Activated naive CD4-positive, alpha-beta T cell treated with anti-CD3 and anti-CD28 coated beads for 36 hours (primary cell): ENCODE measurements around the gene SPON1. TPM values are rescaled to one million over a fixed set of nuclear protein-coding genes. Genes with fewer than 3 reads are reported as not detected.

Experiments
- CTCF ChIA-PET: fragments of 350-600 bp; sonication (Branson Sonifier 250); formaldehyde crosslinking; loops from one replicate; lab custom pipeline; 2021; ENCODE audit warnings: antibody characterized with exemption; lab: Charles Lee
- DNase-seq: peaks from one replicate; pipeline ENCODE4 v3.0.0-alpha.2; 2020
- H3K27ac Mint-ChIP-seq: one replicate; pipeline ENCODE4 v1.8.0; 2021; ENCODE audit warnings: mild to moderate bottlenecking, mixed read lengths
- H3K27me3 Mint-ChIP-seq: one replicate; pipeline ENCODE4 v1.8.0; 2021; ENCODE audit warnings: low read depth, mixed read lengths
- H3K36me3 Mint-ChIP-seq: one replicate; pipeline ENCODE4 v1.8.0; 2021; ENCODE audit warnings: low read depth, mixed read lengths
- H3K4me1 Mint-ChIP-seq: one replicate; pipeline ENCODE4 v1.8.0; 2021; ENCODE audit warnings: low read depth, mixed read lengths
- H3K4me3 Mint-ChIP-seq: one replicate; pipeline ENCODE4 v1.8.0; 2021; ENCODE audit warnings: mild to moderate bottlenecking, moderate library complexity, mixed read lengths
- H3K9me3 Mint-ChIP-seq: one replicate; pipeline ENCODE4 v1.8.0; 2021; ENCODE audit warnings: mixed read lengths
- intact Hi-C: fragments of 100-400 bp; cut with micrococcal nuclease; formaldehyde crosslinking; loops from one replicate; pipeline ENCODE4 v1.15.1; 2023
- total RNA-seq, 2 experiments: library from RNA; stranded (reverse); gene quantifications; one replicate each; pipeline ENCODE4 v1.2.3, GENCODE V29; 2021

The SPON1 gene
- total RNA-seq, 2 experiments from 2014 or later: 0.24 to 0.25 TPM

GRCh38 chr11:14224395-14224794 is 261.9 kb downstream of the SPON1 start:
- H3K36me3 Mint-ChIP-seq: no peaks in the 10 kb centered on the region
- CTCF ChIA-PET: no interaction called here
- intact Hi-C loops: no loop called here
- H3K27me3 Mint-ChIP-seq: no peaks in the 10 kb centered on the region
- DNase-seq: no peak
- no peaks in the 10 kb centered on the region for H3K4me1 Mint-ChIP-seq
- H3K4me3 Mint-ChIP-seq: no peak overlapping the region
- H3K9me3 Mint-ChIP-seq: no peaks in the 10 kb centered on the region
- H3K27ac Mint-ChIP-seq: no peak overlapping the region

- no peaks in the 10 kb centered on the region for H3K9me3 Mint-ChIP-seq
- no peaks in the 10 kb centered on the region for H3K36me3 Mint-ChIP-seq
- no peaks in the 10 kb centered on the region for H3K4me1 Mint-ChIP-seq
- intact Hi-C loops: no loop called here
- no peak for DNase-seq
- no peaks in the 10 kb centered on the region for H3K27me3 Mint-ChIP-seq
- H3K27ac Mint-ChIP-seq: no peak overlapping the region
- H3K4me3 Mint-ChIP-seq: no peak overlapping the region
- CTCF ChIA-PET: interaction anchor here (0.6 to 1.4 kb wide), 2 partner anchors 25 to 327 kb away, joined by 3 to 4 read pairs; no protein-coding TSS in a partner anchor
Observed at GRCh38 chr11:14225666-14226065, 263.1 kb downstream of the SPON1 start.

- Mint-ChIP-seq H3K27me3 (no peaks in the 10 kb centered on the region), H3K36me3 (no peaks in the 10 kb centered on the region), H3K4me1 (no peaks in the 10 kb centered on the region), H3K4me3 (no peak overlapping the region), H3K27ac (no peak overlapping the region), H3K9me3 (no peaks in the 10 kb centered on the region)
- intact Hi-C loops: no loop called here
- DNase-seq: no peak
- CTCF ChIA-PET: interaction anchor here (1.1 kb wide), 1 partner anchor 27 kb away, joined by 3 read pairs; no protein-coding TSS in a partner anchor
Observed at GRCh38 chr11:14228356-14228755, 265.8 kb downstream of the SPON1 start.

- no peaks in the 10 kb centered on the region for H3K4me1 Mint-ChIP-seq
- no peaks in the 10 kb centered on the region for H3K27me3 Mint-ChIP-seq
- no peak overlapping the region for H3K27ac Mint-ChIP-seq
- intact Hi-C loops: no loop called here
- CTCF ChIA-PET: interaction anchor here (0.6 kb wide), 1 partner anchor 327 kb away, joined by 3 read pairs; no protein-coding TSS in a partner anchor
- no peaks in the 10 kb centered on the region for H3K36me3 Mint-ChIP-seq
- H3K4me3 Mint-ChIP-seq: no peak overlapping the region
- DNase-seq: no peak
- H3K9me3 Mint-ChIP-seq: no peaks in the 10 kb centered on the region
Observed at GRCh38 chr11:14229472-14229871, 266.9 kb downstream of the SPON1 start.

- Mint-ChIP-seq H3K4me3 (no peak overlapping the region), H3K9me3 (no peaks in the 10 kb centered on the region), H3K27me3 (no peaks in the 10 kb centered on the region), H3K27ac (no peak overlapping the region), H3K36me3 (no peaks in the 10 kb centered on the region), H3K4me1 (no peaks in the 10 kb centered on the region)
- CTCF ChIA-PET: no interaction called here
- intact Hi-C loops: no loop called here
- no peak for DNase-seq
Observed at GRCh38 chr11:14230407-14230806, 267.9 kb downstream of the SPON1 start.

GRCh38 chr11:14232652-14233051 is 270.1 kb downstream of the SPON1 start:
- Mint-ChIP-seq H3K27ac (no peak overlapping the region), H3K36me3 (no peaks in the 10 kb centered on the region), H3K4me1 (no peaks in the 10 kb centered on the region), H3K27me3 (no peaks in the 10 kb centered on the region), H3K4me3 (no peak overlapping the region), H3K9me3 (no peaks in the 10 kb centered on the region)
- DNase-seq: no peak
- intact Hi-C loops: no loop called here
- CTCF ChIA-PET: no interaction called here

GRCh38 chr11:14234446-14234845 is 271.9 kb downstream of the SPON1 start:
- DNase-seq: no peak
- Mint-ChIP-seq H3K9me3 (no peaks in the 10 kb centered on the region), H3K36me3 (no peaks in the 10 kb centered on the region), H3K4me3 (no peak overlapping the region), H3K4me1 (no peaks in the 10 kb centered on the region), H3K27ac (no peak overlapping the region), H3K27me3 (no peaks in the 10 kb centered on the region)
- CTCF ChIA-PET: interaction anchor here (1.1 to 1.6 kb wide), 2 partner anchors 17 kb away, joined by 3 to 6 read pairs; no protein-coding TSS in a partner anchor
- intact Hi-C loops: no loop called here

GRCh38 chr11:14235701-14236100 is 273.2 kb downstream of the SPON1 start:
- no peak overlapping the region for H3K27ac Mint-ChIP-seq
- no peaks in the 10 kb centered on the region for H3K36me3 Mint-ChIP-seq
- CTCF ChIA-PET: interaction anchor here (1.6 kb wide), 1 partner anchor 18 kb away, joined by 6 read pairs; no protein-coding TSS in a partner anchor
- H3K4me1 Mint-ChIP-seq: no peaks in the 10 kb centered on the region
- no peak overlapping the region for H3K4me3 Mint-ChIP-seq
- intact Hi-C loops: no loop called here
- no peaks in the 10 kb centered on the region for H3K9me3 Mint-ChIP-seq
- DNase-seq: no peak
- no peaks in the 10 kb centered on the region for H3K27me3 Mint-ChIP-seq

- H3K4me1 Mint-ChIP-seq: no peaks in the 10 kb centered on the region
- DNase-seq: peak; percentile 26
- H3K27me3 Mint-ChIP-seq: no peaks in the 10 kb centered on the region
- H3K36me3 Mint-ChIP-seq: no peaks in the 10 kb centered on the region
- H3K4me3 Mint-ChIP-seq: no peak overlapping the region
- no peak overlapping the region for H3K27ac Mint-ChIP-seq
- CTCF ChIA-PET: interaction anchor here (0.7 kb wide), 1 partner anchor 14 kb away, joined by 3 read pairs; no protein-coding TSS in a partner anchor
- H3K9me3 Mint-ChIP-seq: no peaks in the 10 kb centered on the region
- intact Hi-C loops: no loop called here
Observed at GRCh38 chr11:14237444-14237961, 275.0 kb downstream of the SPON1 start.

- Mint-ChIP-seq H3K4me1 (no peaks in the 10 kb centered on the region), H3K27me3 (no peaks in the 10 kb centered on the region), H3K9me3 (no peaks in the 10 kb centered on the region), H3K36me3 (no peaks in the 10 kb centered on the region), H3K27ac (no peak overlapping the region), H3K4me3 (no peak overlapping the region)
- CTCF ChIA-PET: interaction anchor here (0.6 to 1.0 kb wide), 2 partner anchors 8 to 13 kb away, joined by 3 read pairs; no protein-coding TSS in a partner anchor
- intact Hi-C loops: no loop called here
- no peak for DNase-seq
Observed at GRCh38 chr11:14240221-14240620, 277.7 kb downstream of the SPON1 start.

GRCh38 chr11:14240951-14241350 is 278.4 kb downstream of the SPON1 start:
- Mint-ChIP-seq H3K27ac (no peak overlapping the region), H3K9me3 (no peaks in the 10 kb centered on the region), H3K4me3 (no peak overlapping the region), H3K36me3 (no peaks in the 10 kb centered on the region), H3K27me3 (no peaks in the 10 kb centered on the region), H3K4me1 (no peaks in the 10 kb centered on the region)
- intact Hi-C loops: no loop called here
- CTCF ChIA-PET: interaction anchor here (0.6 to 1.2 kb wide), 2 partner anchors 10 to 206 kb away, joined by 3 to 4 read pairs; no protein-coding TSS in a partner anchor
- no peak for DNase-seq

GRCh38 chr11:14242187-14242586 is 279.7 kb downstream of the SPON1 start:
- Mint-ChIP-seq H3K27ac (no peak overlapping the region), H3K4me1 (no peaks in the 10 kb centered on the region), H3K36me3 (no peaks in the 10 kb centered on the region), H3K4me3 (no peak overlapping the region), H3K27me3 (no peaks in the 10 kb centered on the region), H3K9me3 (no peaks in the 10 kb centered on the region)
- intact Hi-C loops: no loop called here
- no peak for DNase-seq
- CTCF ChIA-PET: interaction anchor here (1.4 kb wide), 1 partner anchor 9 kb away, joined by 3 read pairs; no protein-coding TSS in a partner anchor

GRCh38 chr11:14242733-14243132 is 280.2 kb downstream of the SPON1 start:
- intact Hi-C loops: no loop called here
- H3K4me3 Mint-ChIP-seq: no peak overlapping the region
- no peaks in the 10 kb centered on the region for H3K9me3 Mint-ChIP-seq
- no peak for DNase-seq
- H3K27ac Mint-ChIP-seq: no peak overlapping the region
- peaks cover under 1% of the 10 kb centered on the region for H3K4me1 Mint-ChIP-seq
- CTCF ChIA-PET: interaction anchor here (1.4 kb wide), 1 partner anchor 9 kb away, joined by 3 read pairs; no protein-coding TSS in a partner anchor
- H3K36me3 Mint-ChIP-seq: no peaks in the 10 kb centered on the region
- no peaks in the 10 kb centered on the region for H3K27me3 Mint-ChIP-seq
